ENCODE data around the gene CRY2. TPM values are rescaled to one million over a fixed set of nuclear protein-coding genes. Genes with fewer than 3 reads are reported as not detected.

The CRY2 gene
- total RNA-seq, 2 experiments from 2014 or later = 12.3 to 15.7 TPM

DNA sequence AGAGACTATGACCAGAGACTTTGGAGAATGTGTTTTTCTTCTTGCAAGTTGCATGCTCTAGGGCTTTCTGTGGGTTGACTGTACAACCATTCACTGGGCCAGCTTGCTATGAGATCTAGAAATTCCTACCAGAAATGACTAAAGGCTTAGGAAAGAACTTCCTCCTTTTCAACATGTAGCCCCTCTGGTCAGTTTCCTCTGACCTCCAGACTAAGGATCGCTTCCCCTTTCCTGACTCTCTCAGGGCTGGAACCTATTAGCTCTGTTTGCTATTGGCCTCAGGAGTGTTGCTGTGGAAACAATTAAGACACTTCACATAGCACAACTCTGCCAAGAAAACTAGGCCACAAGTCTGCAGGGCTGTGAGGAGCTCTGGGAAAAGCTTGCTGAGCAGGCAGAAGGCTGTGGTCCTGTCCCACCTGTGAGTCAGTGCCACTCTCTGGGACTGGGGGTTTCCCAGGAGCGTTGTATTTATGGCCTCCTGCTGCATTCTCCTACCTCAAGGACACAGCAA is 10.7 kb downstream of the CRY2 start:
- H3K4me1 Mint-ChIP-seq (ENCODE audit: low read depth) = peaks cover under 1% of the 10 kb centered on the region
- POLR2A ChIA-PET = interaction anchor here (0.9 to 1.6 kb wide), 2 partner anchors 11 to 59 kb away, joined by 3 to 4 read pairs; partner anchors contain the start of genes CRY2 and PEX16
- intact Hi-C loops (cut with micrococcal nuclease) = no loop called here
- CTCF ChIA-PET = interaction anchor here (1.0 to 3.2 kb wide), 4 partner anchors 12 to 86 kb away, joined by 3 to 10 read pairs (median 3); no protein-coding TSS in a partner anchor
- no peak for TF ChIP-seq CTCF (IDR thresholded peaks at IDR 0.05)
- DNase-seq (no peak), ATAC-seq (no peak)
- no peaks in the 10 kb centered on the region for H3K9me3 Mint-ChIP-seq
- H3K27ac Mint-ChIP-seq = no peak overlapping the region
- no peaks in the 10 kb centered on the region for H3K27me3 Mint-ChIP-seq
- H3K36me3 Mint-ChIP-seq (ENCODE audit: low read depth) = peaks cover 27% of the 10 kb centered on the region
- no peak overlapping the region for H3K4me3 Mint-ChIP-seq

DNA sequence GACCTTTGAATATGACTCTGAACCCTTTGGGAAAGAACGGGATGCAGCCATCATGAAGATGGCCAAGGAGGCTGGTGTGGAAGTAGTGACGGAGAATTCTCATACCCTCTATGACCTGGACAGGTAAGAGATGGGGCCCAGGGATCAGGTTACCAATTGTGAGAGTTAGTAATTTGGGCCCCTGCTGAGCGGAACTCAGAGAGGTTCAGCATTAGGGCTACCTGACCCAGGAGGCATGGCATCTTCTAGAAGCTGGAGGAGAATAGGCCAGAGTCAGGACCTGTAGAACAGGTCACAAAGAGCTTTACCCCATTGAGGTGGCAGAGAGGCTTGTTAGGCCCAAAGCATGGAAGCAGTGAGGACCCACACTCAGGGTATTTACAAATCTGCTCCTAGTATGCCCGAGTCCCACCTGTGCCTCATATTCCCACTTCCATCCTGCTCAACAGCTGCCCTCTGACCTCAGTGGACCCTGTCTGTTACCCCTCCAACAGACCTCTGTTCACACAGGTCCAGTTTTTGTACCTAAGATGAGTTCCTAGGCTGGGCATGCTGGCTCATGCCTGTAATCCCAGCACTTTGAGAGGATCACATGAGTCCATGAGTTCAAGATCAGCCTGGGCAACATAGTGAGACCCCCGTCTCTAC is 11.6 kb downstream of the CRY2 start:
- ChIA-PET CTCF (interaction anchor here (1.1 to 3.2 kb wide), 4 partner anchors 13 to 449 kb away, joined by 3 to 10 read pairs (median 3); no protein-coding TSS in a partner anchor), POLR2A (interaction anchor here (1.5 to 1.6 kb wide), 2 partner anchors 13 to 58 kb away, joined by 4 read pairs; partner anchors contain the start of gene PEX16)
- H3K27me3 Mint-ChIP-seq = no peaks in the 10 kb centered on the region
- intact Hi-C loops (cut with micrococcal nuclease) = no loop called here
- no peaks in the 10 kb centered on the region for H3K9me3 Mint-ChIP-seq
- TF ChIP-seq CTCF (IDR thresholded peaks at IDR 0.05) = no peak
- DNase-seq (no peak), ATAC-seq (no peak)
- H3K36me3 Mint-ChIP-seq (ENCODE audit: low read depth) = peaks cover 30% of the 10 kb centered on the region
- no peak overlapping the region for H3K4me3 Mint-ChIP-seq
- no peak overlapping the region for H3K27ac Mint-ChIP-seq
- H3K4me1 Mint-ChIP-seq (ENCODE audit: low read depth) = no peaks in the 10 kb centered on the region

- DNase-seq (no peak), ATAC-seq (no peak)
- Mint-ChIP-seq H3K27me3 (no peaks in the 10 kb centered on the region), H3K9me3 (no peaks in the 10 kb centered on the region), H3K27ac (no peak overlapping the region), H3K4me3 (no peak overlapping the region), H3K36me3 (ENCODE audit: low read depth) (peaks cover 30% of the 10 kb centered on the region), H3K4me1 (ENCODE audit: low read depth) (no peaks in the 10 kb centered on the region)
- ChIA-PET CTCF (interaction anchor here (1.1 to 2.7 kb wide), 5 partner anchors 13 to 448 kb away, joined by 3 to 15 read pairs (median 3); no protein-coding TSS in a partner anchor), POLR2A (interaction anchor here (1.5 kb wide), 1 partner anchor 13 kb away, joined by 4 read pairs; no protein-coding TSS in a partner anchor)
- intact Hi-C loops (cut with micrococcal nuclease) = no loop called here
- no peak for TF ChIP-seq CTCF (IDR thresholded peaks at IDR 0.05)
Measured at GRCh38 chr11:45859661-45860140, 12.4 kb downstream of the CRY2 start.

DNA sequence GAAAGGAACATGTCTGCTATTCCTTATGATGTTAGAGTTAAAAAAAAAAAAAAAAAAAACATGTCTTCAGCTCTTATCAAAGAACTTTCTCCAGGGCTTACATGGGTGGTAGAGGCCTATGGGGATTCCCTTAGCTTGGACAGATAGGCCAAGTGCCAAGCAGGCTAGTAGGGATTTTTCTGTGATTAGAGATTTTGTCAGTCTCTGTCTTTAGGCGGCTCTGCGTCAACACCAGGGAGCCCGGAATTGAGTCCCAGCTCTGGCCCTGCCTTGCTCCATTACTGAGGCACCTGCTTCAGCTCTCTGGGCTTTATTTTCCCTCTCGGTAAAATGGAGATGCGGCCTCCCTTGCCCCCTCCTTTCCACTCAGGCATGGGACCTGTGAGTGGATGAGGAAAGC is 13.1 kb downstream of the CRY2 start:
- ATAC-seq (no peak), DNase-seq (no peak)
- peaks cover 30% of the 10 kb centered on the region for H3K36me3 Mint-ChIP-seq (ENCODE audit: low read depth)
- no peaks in the 10 kb centered on the region for H3K9me3 Mint-ChIP-seq
- no peaks in the 10 kb centered on the region for H3K4me1 Mint-ChIP-seq (ENCODE audit: low read depth)
- H3K27me3 Mint-ChIP-seq = no peaks in the 10 kb centered on the region
- H3K27ac Mint-ChIP-seq = no peak overlapping the region
- intact Hi-C loops (cut with micrococcal nuclease) = no loop called here
- CTCF ChIA-PET = interaction anchor here (1.2 to 2.7 kb wide), 4 partner anchors 12 to 448 kb away, joined by 3 to 15 read pairs (median 4); no protein-coding TSS in a partner anchor
- H3K4me3 Mint-ChIP-seq = no peak overlapping the region
- POLR2A ChIA-PET = no interaction called here
- TF ChIP-seq CTCF (IDR thresholded peaks at IDR 0.05) = no peak

Data from activated CD8-positive, alpha-beta T cell treated with anti-CD3 and anti-CD28 coated beads for 36 hours (primary cell).